SK-N-SH treated with all-trans-retinoic acid at 6 μM for 48 hours (cell line): ENCODE results near the gene SRSF8.

Source experiments
- BACH2 ChIP-seq: fragments of 250-450 bp; sonication (Bioruptor Pico); IDR thresholded peaks from 2 replicates; pipeline ENCODE4 v1.9.0; 2021; ENCODE audit warnings: mild to moderate bottlenecking, borderline replicate concordance
- GLIS3 ChIP-seq: fragments of 250-450 bp; sonication (Bioruptor Pico); IDR thresholded peaks from 2 replicates; pipeline ENCODE4 v1.5.0; 2020; ENCODE audit warnings: mild to moderate bottlenecking, moderate library complexity
- PPARA ChIP-seq: fragments of 250-450 bp; sonication (Bioruptor Pico); IDR thresholded peaks from 2 replicates; pipeline ENCODE4 v1.5.0; 2020; ENCODE audit warnings: mild to moderate bottlenecking, borderline replicate concordance
- RARB ChIP-seq: fragments of 250-450 bp; sonication (Bioruptor Pico); IDR thresholded peaks from 2 replicates; pipeline ENCODE4 v1.8.0; 2021; ENCODE audit warnings: mild to moderate bottlenecking, moderate library complexity
- TCF4 ChIP-seq: fragments of 250-450 bp; sonication (Bioruptor Pico); IDR thresholded peaks from 2 replicates; pipeline ENCODE4 v1.8.0; 2021; ENCODE audit warnings: mild to moderate bottlenecking, moderate library complexity, borderline replicate concordance
- ZFP3 ChIP-seq: fragments of 250-450 bp; sonication (Bioruptor Pico); IDR thresholded peaks from 2 replicates; pipeline ENCODE4 v1.5.0; 2020; ENCODE audit warnings: mild to moderate bottlenecking, moderate library complexity
- ZFP30 ChIP-seq: fragments of 450-650 bp; formaldehyde crosslinking; IDR thresholded peaks from 2 replicates; pipeline ENCODE4 v1.5.0; 2022; ENCODE audit warnings: mild to moderate bottlenecking, moderate library complexity
- ZNF8 ChIP-seq: fragments of 450-650 bp; formaldehyde crosslinking; IDR thresholded peaks from 2 replicates; pipeline ENCODE4 v1.5.0; 2020; ENCODE audit warnings: mild to moderate bottlenecking, moderate library complexity
- TF ChIP-seq, protein P1 (sequence below): fragments of 250-450 bp; sonication (Bioruptor Pico); IDR thresholded peaks from 2 replicates; pipeline ENCODE4 v1.8.0; 2020; ENCODE audit warnings: mild to moderate bottlenecking, moderate library complexity, borderline replicate concordance
- TF ChIP-seq, protein P2 (sequence below): fragments of 250-450 bp; sonication (Bioruptor Pico); IDR thresholded peaks from 2 replicates; pipeline ENCODE4 v1.5.1; 2020; ENCODE audit warnings: low read depth, mild to moderate bottlenecking, moderate library complexity

DNA sequence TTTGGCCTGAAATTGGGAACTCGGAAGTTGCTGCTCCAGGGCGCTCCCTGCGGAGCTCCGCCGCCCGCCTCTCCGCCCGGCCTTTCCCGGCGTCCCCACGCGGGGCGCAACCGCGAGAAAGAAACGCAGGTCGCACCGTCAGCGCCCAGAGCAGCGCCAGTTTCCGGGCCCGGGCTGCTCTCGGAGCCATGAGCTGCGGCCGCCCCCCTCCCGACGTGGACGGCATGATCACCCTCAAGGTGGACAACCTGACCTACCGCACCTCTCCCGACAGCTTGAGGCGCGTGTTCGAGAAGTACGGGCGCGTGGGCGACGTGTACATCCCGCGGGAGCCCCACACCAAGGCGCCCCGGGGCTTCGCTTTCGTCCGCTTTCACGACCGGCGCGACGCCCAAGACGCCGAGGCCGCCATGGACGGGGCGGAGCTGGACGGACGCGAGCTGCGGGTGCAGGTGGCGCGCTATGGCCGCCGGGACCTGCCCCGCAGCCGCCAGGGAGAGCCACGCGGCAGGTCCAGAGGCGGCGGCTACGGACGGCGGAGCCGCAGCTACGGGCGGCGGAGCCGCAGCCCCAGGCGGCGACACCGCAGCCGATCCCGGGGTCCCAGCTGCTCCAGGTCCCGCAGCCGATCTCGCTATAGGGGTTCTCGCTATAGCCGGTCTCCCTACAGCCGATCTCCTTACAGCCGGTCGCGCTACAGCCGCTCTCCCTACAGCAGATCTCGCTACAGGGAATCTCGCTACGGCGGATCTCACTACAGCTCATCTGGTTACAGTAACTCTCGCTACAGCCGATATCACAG, 521 bp downstream of the SRSF8 start:
- TF ChIP-seq, protein P1, sequence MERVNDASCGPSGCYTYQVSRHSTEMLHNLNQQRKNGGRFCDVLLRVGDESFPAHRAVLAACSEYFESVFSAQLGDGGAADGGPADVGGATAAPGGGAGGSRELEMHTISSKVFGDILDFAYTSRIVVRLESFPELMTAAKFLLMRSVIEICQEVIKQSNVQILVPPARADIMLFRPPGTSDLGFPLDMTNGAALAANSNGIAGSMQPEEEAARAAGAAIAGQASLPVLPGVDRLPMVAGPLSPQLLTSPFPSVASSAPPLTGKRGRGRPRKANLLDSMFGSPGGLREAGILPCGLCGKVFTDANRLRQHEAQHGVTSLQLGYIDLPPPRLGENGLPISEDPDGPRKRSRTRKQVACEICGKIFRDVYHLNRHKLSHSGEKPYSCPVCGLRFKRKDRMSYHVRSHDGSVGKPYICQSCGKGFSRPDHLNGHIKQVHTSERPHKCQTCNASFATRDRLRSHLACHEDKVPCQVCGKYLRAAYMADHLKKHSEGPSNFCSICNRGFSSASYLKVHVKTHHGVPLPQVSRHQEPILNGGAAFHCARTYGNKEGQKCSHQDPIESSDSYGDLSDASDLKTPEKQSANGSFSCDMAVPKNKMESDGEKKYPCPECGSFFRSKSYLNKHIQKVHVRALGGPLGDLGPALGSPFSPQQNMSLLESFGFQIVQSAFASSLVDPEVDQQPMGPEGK (CRISPR knock-in tag): no peak
- TF ChIP-seq, protein P2, sequence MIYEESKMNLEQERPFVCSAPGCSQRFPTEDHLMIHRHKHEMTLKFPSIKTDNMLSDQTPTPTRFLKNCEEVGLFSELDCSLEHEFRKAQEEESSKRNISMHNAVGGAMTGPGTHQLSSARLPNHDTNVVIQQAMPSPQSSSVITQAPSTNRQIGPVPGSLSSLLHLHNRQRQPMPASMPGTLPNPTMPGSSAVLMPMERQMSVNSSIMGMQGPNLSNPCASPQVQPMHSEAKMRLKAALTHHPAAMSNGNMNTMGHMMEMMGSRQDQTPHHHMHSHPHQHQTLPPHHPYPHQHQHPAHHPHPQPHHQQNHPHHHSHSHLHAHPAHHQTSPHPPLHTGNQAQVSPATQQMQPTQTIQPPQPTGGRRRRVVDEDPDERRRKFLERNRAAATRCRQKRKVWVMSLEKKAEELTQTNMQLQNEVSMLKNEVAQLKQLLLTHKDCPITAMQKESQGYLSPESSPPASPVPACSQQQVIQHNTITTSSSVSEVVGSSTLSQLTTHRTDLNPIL (CRISPR knock-in tag): no peak
- TF ChIP-seq ZFP30 (CRISPR knock-in tag) (no peak), ZFP3 (0 out of 2 replicates have a peak, but pooled peaks have one; percentile 8), RARB (CRISPR knock-in tag) (no peak), BACH2 (no peak), ZNF8 (no peak), GLIS3 (CRISPR knock-in tag) (no peak), TCF4 (CRISPR knock-in tag) (no peak), PPARA (CRISPR knock-in tag) (no peak)
